Renal cortex interstitium (tissue), 11 donors: Measurements from ENCODE around the gene RIPPLY3. TPM values are rescaled to one million over a fixed set of nuclear protein-coding genes. Genes with fewer than 3 reads are reported as not detected.
A peak's percentile ranks its signal among the peaks of the same experiment; 100 is the strongest.
"Not testable (repeated sequence)": the region's sequence is repeated elsewhere in the genome, so short reads cannot be mapped to it uniquely, and the experiment has no call there.

Experiments
- DNase-seq, 11 donors: peaks; one replicate each; pipeline ENCODE4 v3.0.0-alpha.2; 2013; ENCODE audit warnings: low read depth in 9 of 11, low spot score in 4 of 11; ENCODE audit errors: extremely low read depth in 1 of 11
- polyA plus RNA-seq, 3 donors: library from polyadenylated mRNA; unstranded; fragments of 120-200 nt; gene quantifications; one replicate each; pipeline ENCODE4 v1.2.1, GENCODE V29; 2013; ENCODE audit not compliant: insufficient read length in 3 of 3

The RIPPLY3 gene
- polyA plus RNA-seq, 3 donors, result 1.9 to 3.0 (median 2.5) TPM

GRCh38 chr21:36976228-36976861, 30.2 kb upstream of the RIPPLY3 start:
- no peak for DNase-seq

- DNase-seq, result peak in 7 of 11 donors; percentile 68 to 82 (median 72)
Observed at GRCh38 chr21:36976882-36977651, 29.4 kb upstream of the RIPPLY3 start.

DNA sequence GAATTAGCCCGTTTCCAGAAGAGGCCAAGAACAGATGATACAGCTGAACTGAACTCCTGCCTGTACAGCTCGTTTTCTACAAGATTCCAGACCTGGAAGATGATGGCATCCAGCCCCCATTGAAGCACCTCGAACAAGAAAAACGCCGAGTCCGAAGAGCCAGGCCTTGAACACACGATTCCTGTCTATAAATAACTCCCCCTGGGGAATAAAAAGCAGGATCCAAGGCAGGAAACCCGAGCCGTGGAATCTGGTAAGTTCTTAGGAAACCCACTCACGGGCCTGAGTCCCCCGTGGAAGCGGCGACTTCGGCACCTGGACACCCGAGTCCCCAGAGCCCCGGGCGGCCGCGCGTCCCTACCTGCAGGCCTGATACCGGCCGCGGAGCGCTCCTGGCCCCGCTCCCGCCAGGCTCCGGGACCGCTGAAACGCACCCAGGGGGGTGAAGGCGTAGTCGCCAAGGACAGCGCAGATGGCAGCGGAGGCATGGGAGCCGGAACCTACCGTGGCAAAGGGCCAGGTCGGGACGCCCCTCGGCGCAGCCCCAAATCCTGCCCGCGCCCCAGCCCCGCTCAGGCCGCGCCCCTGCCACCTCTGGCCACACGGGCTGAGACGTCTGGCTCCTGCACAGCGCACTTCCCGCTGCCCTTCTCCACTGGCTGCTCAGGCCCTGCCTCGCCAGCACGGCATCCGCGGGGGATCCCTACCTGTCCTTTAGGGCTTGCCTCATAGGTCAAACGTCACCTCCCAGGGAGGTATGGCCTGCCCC, 26.0 kb upstream of the RIPPLY3 start:
- DNase-seq, result peak in 1 of 11 donors; percentile 8

DNA sequence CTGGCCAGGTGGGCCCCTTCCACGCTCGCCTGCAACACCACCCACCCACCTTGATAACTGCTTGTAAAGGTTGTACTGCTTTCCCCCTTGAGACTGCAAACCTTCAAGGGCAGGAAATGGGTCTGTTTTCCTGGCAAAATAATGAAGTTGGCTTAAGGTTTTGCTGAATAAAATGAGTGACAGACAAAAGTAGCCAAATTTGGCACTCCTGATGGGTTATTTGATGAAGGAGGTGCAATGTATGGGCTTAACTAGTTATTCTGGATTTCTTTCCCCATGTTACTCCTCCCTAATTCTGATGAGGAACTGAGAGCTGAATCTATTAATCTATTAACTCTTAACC, 25.5 kb upstream of the RIPPLY3 start:
- no peak for DNase-seq

GRCh38 chr21:36981977-36982700, 24.4 kb upstream of the RIPPLY3 start:
- DNase-seq, result no peak

DNA sequence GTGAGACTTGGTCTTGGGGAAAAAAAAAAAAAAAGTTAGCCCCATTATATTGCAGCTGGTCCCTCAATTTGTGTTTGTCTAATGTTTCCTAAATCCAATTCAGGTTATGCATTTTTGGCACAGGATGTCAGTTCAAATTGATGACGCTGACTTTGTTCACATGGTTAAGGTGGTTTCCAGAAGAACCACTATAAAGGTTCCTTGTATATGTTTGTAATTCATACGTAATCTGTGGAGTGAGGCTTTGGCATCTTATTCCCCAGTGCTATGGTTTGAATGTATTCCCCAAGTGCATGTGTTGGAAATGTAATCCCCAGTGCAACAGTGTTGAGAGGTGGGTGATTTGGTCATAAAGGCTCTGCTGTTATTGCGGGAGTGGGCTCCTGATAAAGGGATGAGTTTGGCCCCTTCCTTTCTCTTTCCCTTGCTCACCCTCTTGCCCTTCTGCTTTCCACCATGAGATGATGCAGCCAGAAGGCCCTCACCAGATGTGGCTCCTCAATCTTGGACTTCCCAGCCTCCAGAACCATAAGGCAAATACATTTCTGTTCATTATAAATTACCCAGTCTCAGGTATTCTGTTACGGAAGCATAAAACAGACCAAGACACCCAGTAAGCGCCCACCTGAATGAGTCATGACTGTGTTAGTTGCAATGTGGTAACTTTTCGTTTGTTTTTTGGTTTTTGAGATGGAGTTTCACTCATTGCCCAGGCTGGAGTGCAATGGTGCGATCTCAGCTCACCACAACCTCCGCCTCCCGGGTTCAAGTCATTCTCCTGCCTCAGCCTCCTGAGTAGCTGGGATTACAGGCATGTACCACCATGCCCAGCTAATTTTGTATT, 20.5 kb upstream of the RIPPLY3 start:
- no peak for DNase-seq

- DNase-seq, result no peak
Observed at GRCh38 chr21:36987845-36988244, 18.7 kb upstream of the RIPPLY3 start.

GRCh38 chr21:36988536-36988935, 18.0 kb upstream of the RIPPLY3 start:
- DNase-seq, result no peak

DNA sequence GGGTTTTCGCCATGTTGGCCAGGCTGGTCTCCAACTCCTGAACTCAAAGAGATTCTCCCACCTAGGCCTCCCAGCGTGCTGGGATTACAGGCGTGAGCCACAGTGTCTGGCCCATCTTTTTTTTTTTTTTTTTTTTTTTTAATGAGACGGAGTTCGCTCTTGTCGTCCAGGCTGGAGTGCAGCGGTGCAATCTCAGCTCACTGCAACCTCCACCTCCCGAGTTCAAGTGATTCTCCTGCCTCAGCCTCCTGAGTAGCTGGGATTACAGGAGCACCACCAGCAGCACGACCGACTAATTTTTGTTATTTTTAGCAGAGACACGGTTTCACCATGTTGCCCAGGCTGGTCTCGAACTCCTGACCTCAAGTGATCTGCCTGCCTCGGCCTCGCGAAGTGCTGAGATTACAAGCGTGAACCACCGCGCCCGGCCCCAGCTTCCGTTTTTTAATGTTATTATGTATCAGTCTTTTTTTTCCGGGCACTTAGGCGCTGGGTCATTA, 17.3 kb upstream of the RIPPLY3 start:
- not testable (repeated sequence) for DNase-seq

DNA sequence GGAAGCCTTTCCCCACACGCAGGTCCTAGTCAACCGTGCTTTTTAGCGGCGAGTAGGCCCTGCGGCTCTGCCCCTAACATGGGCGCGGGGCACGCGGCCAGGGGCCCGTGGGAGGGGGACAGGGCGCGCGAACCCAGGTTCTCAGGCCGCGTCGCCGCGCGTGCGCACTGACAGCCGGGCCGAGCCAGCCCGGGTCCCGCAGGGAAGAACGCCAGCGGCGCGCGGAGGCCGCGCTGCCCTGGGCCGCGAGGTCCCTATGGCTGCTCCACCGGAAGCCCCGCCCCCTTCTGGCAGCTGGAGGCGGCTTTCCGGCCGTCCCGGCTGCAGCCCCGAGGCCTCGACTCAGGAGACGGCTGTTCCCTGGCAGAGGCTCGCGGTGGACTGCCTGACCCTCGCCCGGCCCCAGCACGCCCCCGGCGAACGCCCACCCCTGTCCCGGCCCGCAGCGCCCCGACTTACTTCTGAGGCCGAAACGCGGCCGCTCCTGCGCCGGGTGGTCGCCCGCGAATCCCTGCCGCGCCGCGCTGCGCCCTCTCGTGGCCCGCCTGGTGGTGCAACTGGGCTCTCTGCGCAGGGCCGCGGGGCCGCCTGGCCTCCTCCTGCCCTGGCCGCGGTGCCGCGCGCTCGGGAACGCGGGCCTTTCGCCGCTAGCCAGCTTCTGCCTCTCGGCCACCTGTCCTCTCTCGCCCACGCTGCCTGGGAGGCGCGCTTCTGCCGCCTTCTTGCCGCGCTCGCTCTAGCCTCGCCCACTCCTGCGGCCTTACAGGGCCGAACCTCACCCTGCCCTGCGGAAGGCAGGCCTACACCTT, 16.6 kb upstream of the RIPPLY3 start:
- peak; percentile 82 to 92 (median 87) for DNase-seq

- DNase-seq, result no peak
Observed at GRCh38 chr21:36990508-36991205, 15.8 kb upstream of the RIPPLY3 start.

DNA sequence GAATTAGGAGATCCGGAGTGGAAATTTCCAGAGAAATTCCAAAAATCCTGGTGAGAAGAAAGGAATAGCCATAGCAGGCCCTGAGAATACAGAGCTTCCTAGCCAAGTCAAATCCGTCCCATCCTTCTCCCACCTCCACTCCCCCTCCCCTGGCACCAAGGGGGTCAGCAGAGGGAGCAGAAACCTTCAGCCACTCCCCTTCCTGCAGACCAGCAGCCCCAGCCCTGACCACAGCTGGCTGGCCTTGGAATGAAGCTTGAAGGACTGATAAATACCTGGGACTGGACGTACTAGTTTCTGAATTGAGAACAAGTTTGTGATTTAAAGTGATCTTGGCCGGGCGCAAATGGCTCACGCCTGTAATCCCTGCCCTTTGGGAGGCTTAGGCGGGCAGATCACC, 13.8 kb upstream of the RIPPLY3 start:
- DNase-seq, result no peak

- peak in 1 of 11 donors; percentile 28 for DNase-seq
Observed at GRCh38 chr21:36994501-36995158, 11.9 kb upstream of the RIPPLY3 start.

GRCh38 chr21:36995285-36995684, 11.2 kb upstream of the RIPPLY3 start:
- DNase-seq, result not testable (repeated sequence)

DNA sequence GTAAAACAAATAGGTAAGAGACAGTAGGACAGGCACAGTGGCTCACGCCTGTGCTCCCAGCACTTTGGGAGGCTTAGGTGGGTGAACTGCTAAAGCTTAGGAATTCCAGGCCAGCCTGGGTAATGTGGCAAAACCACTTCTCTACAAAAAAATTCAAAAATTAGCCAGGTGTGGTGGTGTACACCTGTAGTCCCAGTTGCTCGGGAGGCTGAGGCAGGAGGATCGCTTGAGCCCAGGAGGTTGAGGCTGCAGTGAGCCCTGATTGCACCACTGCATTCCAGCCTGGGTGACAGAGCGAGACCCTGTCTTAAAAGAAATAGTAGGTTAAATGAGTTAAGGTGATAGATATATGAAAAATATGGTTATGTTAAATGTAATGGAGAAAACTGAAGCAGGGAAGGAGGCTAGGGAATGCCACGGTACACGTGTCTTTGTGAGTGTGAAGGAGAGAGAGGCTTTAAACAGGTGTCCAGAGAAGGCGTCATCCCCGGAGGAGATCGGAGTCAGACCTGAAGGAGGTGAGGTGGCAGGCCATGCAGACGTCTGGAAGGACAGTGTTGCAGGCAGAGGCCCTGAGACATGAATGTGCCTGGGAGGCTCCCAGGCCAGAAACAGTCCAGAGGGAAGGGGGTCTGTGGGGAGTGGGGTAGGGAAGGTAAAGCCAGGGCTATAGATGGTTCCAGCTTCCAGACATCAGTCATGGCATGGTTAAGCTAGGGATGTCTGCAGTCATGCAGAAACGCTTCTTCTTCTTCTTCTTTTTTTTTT, 7.2 kb upstream of the RIPPLY3 start:
- DNase-seq, result no peak

DNA sequence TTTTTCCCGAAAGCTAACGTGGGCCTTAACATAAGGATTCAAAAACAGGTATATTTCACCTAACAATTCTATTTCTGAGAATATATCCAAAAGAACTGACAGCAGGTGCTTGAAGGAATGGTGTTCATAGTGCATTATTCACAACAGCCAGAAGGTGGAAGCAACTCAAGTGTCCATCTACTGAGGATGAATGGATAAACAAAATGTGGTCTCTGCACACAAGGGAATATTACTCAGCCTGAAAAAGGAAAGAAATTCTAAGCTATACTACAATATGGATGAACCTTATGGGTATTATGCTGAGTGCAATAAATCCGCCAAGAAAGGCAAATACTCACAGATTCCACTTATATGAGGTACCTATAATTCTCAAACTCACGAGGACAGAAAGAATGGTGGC, 6.1 kb upstream of the RIPPLY3 start:
- DNase-seq, result no peak
